Stimulated activated CD4-positive, alpha-beta T cell treated with anti-CD3 and anti-CD28 coated beads, Interleukin-2, amount 100 ng/mL, for 4 hours (primary cell): Measurements from ENCODE around the gene HSD11B2.

ENCODE experiments used
- DNase-seq: peaks from one replicate; pipeline ENCODE4 v3.0.0-alpha.2; 2020; ENCODE audit warnings: low read depth

HSD11B2 gene

DNA sequence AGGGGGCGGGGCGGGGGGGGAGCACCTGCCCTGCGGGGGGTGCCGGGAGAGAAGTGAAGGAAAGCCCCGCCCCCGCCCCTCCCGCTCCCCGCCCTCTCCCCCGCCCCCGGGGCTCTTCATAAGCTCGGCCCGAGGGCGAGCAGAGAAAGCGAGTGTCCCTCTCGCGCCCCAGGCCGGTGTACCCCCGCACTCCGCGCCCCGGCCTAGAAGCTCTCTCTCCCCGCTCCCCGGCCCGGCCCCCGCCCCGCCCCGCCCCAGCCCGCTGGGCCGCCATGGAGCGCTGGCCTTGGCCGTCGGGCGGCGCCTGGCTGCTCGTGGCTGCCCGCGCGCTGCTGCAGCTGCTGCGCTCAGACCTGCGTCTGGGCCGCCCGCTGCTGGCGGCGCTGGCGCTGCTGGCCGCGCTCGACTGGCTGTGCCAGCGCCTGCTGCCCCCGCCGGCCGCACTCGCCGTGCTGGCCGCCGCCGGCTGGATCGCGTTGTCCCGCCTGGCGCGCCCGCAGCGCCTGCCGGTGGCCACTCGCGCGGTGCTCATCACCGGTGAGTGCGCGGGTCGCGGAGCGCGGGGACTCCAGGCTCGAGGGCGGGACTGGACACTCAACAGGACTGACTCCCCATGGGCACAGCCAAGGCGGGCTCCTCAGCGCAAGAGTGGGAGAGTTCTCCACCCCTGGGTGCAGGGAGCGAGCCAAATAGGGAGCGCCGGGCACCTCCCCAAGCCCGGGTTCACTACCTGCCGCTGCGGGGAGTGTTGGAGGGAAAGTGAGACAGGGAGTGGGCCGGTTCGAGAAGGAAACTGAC, at the start of gene HSD11B2:
Gene HSD11B2 (plus strand): TSS at position 145 of the 798 bp plus-strand sequence. CDS start 128 bp downstream, at position 273.
- no peak for DNase-seq

DNA sequence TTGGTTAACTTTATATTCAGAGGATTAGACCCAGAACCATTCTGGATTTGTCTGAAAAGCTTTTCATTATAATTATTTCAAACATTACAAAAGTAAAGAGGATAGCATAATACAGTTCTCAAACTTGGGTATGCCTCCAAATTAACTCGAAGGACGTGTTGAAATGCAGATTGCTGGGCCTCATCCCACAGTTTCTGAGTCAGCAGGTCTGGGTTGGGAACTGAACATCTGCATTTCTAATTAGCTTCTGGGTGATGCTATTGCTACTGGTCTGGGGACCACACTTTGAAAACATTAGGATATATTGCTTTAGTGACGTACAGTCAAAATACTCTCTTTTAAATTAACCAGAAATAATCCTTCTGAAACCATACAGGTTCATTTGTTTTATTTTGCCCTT, 47.6 kb upstream of the HSD11B2 start:
- DNase-seq: no peak

DNA sequence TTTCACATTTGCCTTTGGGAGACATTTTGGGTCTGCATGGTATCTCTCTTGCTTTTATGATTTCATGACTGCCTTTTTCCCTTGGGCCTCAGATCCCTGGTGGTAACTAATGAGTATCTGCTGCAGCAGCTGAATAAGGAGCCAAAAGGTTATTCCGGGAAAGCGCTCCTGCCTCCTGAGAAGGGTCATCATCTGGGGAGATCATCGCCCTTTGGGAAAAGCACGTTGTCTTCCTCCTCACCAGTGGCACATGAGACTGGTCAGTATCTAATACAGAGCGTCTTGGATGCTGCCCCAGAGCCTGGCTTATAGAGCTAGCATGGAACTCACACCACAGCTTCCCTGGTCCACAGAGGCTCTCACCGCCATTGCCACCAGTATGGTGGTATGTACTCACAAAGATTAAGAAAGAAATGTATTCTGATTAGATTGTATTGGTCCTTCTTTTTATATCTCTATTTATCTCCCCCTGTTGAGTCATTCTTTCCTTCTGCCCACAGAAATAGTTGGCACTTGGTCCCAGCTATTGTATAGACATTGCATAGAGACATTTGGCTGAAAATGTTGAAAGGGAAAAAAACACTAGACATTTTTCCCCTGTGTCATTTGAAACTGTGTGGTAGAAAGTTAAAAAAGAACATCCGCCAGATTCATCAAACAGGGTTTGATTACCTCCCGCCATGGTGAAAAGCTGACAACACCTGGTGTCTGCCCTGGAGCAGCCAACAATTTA, 46.0 kb upstream of the HSD11B2 start:
- no peak for DNase-seq

- no peak for DNase-seq
Measured at GRCh38 chr16:67386861-67387455, 44.0 kb upstream of the HSD11B2 start.

- DNase-seq: no peak
Measured at GRCh38 chr16:67387479-67388079, 43.3 kb upstream of the HSD11B2 start.

DNA sequence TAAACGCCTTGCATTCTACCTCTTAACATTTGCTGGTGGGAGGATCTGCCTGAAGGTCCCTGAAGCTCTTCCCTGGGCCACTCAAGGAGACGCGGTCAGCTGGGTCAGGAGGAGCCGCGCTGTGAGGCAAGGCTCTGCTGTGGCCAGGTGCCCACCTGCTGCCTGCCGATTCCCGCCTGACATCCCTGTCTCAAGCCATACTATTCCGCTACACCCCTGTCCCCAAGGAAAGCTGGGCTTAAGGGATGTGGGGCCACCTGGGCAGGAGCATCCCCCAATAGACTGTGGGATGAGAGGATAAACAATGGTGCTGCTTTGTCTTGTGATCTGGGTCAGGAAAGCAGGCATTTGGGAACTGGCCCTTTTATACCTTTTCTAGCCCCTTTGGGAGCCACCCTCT, 42.7 kb upstream of the HSD11B2 start:
- no peak for DNase-seq

- DNase-seq: no peak
Measured at GRCh38 chr16:67388591-67388990, 42.3 kb upstream of the HSD11B2 start.

- DNase-seq: no peak
Measured at GRCh38 chr16:67389911-67390815, 40.8 kb upstream of the HSD11B2 start.

DNA sequence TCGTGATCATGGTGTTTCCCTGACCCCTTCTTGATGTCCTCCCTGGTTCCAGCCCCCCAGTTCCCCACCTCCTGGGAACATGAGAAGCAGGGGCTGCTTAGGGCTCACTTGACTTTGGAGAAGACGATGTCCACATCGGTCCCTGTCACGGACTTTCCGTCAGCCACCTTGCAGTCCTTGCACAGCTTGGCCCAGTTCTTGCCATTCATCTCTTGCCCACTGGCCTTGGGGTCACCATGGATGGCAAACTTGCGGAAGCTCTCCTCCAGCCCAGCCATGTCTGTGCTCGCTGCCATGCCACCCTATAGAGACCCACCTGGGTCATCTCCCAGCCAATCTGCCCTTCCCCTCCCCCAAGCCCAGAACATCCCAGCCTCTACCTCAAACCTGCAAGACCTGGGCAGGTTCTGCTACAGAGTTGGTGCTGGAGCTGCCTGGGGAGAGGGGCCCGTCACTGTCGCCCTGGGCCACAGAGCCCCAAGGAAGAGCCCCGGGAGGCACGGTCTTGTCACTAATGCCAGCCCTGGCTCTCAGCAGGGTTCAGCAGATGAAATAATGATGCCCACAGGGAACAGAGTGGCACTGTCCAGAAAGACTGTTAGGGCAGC, 40.0 kb upstream of the HSD11B2 start:
- no peak for DNase-seq

DNA sequence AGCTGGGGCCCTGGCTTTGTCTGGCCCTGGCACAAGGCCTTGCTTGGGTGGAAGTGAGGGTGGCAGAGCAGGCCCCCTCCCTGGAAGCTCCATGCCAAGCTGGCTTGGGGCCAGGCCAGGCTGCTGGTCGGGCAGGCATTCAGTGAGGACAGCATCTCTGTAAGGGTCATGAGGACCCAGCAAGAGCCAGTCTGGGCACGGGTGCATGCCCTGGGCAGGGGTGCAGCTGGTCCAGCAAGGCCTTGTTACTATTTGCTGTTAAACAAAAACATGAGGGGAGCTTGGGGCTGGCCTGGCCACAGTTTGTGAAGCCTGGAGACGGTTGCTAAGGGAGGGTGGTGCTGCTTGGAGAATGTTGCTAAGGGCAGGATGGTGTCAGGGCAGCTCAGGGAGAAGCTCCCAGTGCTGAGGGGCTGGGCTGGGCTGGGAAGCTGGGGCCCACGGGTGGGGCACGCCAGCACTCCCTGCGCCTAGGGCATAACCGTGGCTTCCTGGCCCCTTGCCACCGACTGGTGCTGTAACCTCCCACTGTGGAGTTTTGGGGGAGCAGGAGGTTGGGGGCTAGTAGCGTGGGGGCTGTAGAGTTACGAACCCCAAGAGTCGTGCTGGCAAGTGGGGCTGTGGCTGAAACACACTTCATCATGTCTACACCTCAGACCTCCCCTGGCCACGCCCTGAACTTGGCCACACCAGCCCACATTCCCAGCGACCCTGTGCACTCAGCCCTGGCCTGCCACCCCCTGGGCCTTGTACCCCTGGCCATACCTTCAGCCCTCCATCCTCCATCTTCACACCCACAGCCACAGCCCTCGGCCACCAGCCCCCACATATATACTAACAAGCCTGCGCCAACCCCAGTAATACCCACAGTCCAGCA, 39.3 kb upstream of the HSD11B2 start:
- no peak for DNase-seq

- DNase-seq: no peak
Measured at GRCh38 chr16:67392301-67393059, 38.4 kb upstream of the HSD11B2 start.

DNA sequence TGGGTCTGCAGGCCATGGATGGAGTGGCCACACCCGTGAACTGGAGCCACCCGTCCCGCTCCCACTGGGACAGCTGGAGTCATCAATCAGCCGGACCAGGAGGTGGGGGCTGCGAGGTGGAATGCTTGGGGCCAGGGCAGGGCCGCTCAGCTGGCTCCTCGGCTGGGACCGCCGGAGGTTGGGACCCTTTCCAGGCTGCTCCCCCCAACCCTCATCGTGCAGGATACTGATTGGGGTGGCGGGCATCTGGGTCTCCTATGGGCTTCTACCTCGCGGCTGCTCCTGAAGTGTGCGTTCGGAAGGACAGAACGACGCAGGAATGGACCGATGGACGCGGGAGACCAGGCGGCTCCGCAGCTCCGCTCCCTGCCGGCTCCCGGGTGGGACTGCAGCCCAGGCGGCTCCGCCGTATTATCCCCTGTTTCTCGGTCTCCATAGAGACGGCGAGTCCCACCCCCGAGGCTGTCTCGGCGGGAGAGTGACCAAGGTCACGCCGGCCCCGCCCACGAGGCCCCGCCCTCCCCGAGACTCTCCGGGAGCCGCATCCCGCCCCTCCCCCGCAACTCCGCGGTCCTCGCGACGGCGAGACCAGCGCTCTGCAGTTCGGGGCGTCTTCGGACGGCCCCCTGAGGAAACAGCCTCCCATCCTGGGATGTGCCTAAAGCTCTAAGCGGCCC, 37.7 kb upstream of the HSD11B2 start, which contains the start of gene TPPP3:
Gene TPPP3 (minus strand): TSS at position 388 of the 677 bp plus-strand sequence. CDS start 2,387 bp downstream, outside the sequence.
- DNase-seq: no peak

DNA sequence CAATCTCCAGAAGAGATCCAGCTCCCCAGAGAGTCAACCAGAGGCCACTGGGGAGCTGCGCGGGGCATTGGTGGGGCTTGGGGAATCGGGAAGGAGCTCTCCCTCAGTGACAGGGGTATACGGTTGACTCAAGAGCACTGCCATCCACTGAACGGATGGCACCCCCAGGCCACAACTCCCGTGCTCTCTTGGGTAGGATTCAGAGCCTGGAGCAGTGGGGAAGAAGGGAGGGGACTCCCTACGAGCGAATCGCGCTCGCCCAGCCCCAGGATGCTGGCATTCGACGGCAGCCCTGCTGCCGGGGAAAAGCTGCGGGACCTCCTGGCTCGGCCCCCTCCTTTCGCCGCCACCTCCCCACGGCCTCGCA, 37.1 kb upstream of the HSD11B2 start:
- no peak for DNase-seq

GRCh38 chr16:67394155-67395104, 36.5 kb upstream of the HSD11B2 start:
- no peak for DNase-seq

DNA sequence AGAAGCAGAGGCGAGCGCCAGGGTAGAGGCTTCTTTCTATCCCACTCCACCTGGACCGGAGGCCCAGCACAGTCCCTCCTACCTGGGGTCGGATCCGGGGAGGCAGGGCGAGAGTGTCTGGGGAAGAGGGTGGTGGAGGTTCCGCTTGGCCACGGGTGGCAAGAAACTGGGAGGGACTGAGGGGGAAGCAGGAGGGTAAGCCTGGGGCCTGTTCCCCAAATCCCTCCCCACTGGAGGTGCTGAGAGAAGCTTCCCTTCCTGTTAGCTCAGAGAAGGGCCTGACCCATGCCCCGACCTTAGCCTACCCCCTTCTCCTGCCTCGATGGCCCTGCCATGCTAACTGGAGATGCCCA, 35.8 kb upstream of the HSD11B2 start:
- DNase-seq: no peak

DNA sequence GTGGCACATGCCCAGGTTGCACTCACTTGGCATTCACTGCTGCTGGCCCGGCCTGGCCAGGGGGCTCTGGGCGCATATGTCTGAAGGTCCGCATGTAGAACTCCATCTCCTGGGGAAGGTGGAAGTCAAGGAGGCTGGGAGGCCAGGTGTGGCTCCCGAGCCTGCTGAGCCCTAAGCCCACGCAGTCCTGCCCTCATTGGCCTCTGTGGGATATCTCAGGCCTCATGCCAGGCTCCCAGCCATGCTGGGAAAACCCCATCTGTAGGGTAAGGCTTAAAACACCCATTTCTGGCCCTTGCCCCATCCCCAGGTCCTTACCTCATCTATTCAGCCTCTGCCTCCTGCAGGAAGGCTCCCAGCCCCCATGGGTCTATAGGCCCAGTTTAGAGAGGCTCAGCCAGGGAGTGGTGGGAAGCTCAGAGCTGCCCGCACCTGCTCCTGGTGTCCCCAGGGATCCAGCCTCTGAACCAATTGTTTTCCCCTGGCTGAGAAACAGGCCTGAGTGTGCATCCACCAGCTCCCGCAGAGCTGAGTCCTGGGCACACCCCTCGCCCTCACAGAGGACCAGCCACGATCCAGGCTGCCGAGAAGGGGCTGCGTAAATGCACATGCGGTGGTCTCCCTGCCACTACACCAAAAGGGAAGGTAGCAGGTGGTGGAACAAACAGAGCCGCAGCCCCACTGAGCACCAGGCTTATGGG, 35.3 kb upstream of the HSD11B2 start:
- no peak for DNase-seq
